Cerebellar cortex (tissue), 1 donor: ENCODE measurements around the gene CACFD1.

Experiments
- DNase-seq: peaks from one replicate; pipeline ENCODE4 v3.0.0-alpha.2; 2015; ENCODE audit warnings: low spot score

The CACFD1 gene

DNA sequence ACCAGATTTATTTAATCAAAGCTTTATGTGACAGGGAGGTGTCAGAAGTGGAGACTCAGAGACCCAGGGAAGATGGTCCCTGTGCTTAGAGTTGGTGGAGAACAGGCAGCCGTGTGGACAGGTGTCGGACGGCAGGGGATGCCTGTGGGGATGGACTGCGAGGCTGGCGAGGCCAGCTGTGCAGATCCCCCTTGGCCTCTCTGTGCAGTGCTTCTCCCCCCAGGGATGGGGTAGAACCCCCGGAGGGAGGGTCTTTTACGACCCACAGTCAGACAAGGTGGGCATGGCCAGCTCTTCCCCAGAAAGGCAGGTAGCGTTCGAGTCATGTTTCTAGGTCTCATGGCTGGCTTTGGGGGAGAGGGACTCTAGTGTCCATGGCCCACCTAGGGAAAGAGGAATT lies 23.8 kb downstream of the CACFD1 start:
- no peak for DNase-seq

DNA sequence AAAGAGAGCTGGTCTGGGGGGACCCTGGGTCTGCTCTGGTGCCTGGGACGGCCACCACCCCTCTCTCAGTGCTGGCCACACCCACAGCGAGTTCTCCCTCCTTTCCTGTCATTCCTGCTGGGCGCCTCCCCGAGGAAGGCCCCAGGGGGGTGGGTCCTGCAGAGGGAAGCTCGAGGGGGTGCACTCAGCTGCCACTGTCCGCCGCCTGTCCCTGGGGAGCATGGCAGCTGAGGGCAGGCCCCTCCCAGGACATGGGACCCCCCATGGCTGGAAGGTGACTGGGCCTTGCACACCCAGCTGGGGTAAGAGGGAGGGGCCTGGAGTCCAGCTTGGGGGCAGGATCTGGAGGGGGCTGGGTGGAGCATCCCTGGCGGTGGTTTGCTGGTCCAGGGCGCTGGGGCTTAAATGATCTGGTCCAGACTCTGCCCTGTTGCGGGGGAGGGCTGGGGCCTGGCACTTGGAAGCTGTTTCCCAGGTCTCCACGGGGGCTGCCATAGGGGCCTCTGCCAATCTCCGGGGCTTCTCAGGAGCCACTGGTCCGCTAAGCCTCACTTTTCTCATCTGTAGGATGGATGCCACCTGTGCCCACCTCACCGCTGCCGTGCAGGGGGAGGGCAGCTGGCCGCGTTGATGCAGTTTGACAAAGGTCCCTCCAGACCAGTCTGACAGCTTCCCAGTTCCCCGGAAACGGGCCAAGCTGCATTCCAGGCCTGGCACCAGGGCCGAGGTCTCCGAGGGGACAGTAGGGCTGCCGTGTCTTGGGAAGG lies 25.1 kb downstream of the CACFD1 start:
- DNase-seq = no peak

DNA sequence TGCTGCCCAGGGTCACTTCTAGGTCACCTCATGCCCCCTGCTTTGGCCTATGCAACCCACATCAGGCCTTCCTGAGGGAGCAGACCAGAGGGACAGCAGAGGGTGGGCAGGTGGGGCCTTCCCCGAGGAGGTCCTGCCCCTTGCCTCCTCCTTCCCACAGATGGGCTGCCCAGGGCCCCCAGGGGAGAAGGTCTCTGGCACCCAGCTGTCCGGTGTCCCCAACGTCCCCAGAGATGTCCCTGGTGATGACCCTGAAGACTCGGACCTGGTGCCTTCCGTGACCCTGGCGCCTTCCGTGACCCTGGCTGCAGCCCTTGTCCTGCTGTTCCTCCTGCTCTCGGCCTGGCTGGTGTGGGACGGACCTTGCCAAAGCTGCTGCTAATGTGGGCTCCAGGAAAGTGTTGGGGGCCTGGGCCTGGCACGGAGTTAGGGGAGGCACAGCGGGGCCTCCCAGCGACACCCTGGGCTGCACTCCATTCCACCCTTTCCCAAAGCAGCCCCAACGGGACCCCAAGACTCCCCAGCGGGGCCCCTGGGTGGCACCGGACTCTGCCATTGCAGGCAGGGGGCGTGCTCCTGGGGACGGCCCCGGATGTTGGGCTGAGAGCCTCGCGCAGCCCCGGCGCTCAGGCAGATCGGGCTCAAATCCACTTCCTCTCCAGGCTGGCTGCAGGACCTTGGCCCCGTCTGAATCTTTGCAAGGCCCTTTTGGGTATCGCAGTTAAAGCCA lies 25.9 kb downstream of the CACFD1 start:
- DNase-seq = no peak

DNA sequence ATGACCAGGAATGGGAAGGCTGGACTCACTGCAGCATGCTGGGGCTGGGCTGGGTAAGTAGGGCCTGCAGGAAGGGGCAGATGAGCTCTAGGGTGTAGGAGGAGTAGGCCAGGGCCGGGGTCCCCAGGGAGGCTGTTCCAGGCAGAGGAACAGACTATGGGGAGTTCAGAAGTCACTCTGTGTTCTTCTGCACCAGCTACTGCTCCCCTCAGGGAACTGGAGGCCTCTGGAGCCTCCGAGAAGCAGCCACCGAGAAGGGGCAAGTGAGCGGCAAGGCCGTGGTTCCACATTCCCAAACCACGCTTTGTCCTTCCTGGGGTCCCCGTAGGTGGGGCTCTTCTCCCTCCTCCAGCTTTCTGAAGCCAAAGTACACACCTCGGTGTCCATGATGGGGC lies 27.6 kb downstream of the CACFD1 start:
- no peak for DNase-seq

DNA sequence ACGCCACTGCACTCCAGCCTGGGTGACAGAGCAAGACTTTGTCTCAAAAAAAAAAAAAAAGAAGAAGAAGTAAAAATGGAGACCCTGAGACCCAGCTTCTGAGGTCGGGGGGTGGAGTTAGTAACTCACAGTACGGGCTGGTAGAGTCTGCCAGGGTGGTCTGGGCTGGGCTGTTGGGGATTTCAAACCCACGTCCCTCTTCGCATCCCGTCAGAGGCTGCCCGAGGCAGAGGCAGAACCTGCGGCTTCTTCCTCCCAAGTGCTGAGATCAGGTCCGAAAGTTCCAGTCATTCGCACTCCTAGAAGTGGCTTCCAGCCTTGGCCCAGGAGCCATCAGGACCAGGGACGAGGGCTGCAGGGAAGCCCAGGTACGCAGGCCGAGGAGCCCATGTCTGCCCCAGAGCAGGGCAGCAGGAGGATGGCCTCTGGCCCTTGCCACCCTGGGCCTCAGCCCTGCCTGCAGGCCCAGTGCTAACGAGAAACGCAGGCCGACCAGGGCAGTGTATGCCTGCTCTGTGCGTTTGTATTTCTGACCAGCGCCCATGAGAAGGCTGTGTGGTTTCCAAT lies 29.0 kb downstream of the CACFD1 start:
- no peak for DNase-seq

DNA sequence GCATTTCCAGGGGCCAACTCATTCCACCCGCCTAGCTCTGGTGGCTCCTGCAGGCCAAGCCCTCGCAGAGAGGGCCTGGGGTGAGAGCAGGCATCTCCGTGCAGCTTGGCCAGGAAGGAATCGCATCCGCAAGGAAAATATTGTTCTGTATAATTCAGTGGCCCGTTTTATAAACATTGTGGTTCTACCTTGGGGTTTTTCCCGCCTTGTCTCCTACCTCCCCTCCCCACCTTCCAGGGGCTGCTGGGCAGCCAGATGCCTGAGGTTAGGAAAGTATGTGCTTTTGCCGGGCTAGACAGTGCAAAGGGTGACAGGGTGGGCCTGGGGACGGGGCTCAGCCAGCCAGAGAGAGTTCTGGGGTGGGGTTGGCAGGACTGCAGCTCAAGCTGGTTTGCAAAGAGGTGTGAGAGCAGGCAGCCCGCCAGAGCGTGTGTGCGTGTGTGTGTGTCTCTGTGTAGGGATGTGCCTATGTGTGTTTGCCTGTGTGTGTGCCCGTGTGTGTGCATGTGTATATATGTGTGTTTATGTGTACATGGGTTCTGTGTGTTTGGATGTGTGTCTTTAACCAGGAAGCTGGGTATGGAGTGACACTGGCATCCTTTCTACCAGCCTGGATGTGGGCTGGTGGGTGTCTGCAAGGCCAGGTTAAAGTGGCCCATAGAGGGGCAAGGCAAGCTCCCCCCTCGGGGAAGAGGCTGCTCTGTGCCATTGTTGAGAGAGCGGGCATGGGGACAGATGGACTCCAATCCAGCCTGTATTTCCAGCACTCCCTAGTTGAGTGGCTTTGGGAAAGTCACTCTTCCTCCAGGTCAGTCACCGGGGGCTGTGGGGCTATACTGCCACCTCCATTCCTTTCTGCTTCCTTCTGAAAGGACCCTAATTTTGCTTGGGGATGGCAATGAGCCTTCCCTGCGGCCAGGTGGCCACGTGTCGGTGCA lies 29.7 kb downstream of the CACFD1 start:
- DNase-seq = no peak

DNA sequence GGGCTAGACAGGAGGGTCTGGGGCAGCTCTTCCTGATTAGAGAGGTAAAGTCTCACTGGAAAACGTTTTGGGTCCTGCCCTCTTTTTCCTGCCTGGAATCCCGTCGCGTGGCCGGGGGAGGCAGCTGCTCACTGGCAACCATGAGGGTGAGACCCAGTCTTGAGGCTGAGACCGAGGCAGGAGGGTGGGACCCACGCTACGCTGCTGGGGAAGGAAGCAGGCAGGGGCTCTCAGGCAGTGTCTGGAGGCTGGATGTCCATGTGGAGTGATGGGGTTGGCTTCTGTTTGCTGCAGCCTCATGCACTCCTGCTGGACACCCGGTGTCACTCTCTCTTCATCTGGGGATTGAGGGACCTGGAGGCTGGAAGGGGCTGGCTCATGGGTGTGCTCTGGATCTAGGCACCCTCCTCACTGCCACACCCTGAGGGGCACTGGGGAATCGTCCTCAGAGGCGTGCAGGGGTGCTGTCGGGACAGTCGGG lies 30.5 kb downstream of the CACFD1 start:
- no peak for DNase-seq

DNA sequence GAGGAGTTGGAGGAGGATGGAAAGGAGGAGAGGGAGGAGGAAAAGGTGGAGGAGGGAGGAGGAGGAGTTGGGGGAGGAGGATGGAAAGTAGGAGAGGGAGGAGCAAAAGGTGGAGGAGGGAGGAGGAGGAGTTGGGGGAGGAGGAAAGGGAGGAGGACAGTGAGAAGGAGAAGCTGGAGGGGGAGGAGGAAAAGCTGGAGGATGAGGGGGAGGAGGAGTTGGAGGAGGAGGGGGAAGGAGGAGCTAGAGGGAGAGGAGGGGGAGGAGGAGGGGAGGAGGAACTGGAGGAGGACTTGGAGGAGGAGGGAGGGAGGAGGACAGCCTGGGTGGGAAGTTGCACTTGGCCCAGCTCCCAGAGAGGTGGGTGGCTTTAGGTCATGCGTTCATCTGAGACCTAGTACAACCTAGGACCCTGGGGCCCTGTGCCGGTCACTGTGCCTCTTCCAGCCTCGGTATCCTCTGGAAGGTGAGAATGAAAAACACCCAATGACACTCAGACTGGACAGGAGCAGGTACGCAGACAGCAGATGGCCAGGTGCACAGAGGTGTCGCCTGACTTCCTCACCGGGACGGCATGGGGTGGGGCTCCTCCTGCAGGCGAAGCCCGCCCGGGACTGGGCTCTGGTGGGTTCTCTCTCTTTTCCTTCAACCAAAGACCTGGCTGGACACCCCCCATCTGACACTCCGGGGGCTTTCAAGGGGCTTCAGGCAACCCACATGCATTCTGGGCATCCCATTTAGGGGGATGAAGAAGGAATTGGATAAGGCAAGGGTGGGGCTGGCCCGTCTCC lies 31.3 kb downstream of the CACFD1 start:
- no peak for DNase-seq

DNA sequence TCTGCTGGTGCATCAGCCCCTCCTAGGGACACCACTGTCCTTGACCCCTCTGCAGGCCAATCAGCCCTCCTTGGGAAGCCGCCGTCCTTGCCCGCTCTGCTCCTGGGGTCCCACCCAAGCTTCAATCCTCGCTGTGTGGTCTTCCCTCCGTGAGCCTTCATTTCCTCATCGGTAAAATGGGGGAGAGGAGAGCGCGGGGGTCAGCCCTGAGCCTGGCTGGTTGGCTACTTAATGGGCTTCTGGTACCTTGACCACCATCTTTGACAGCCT lies 31.8 kb downstream of the CACFD1 start:
- DNase-seq = no peak

DNA sequence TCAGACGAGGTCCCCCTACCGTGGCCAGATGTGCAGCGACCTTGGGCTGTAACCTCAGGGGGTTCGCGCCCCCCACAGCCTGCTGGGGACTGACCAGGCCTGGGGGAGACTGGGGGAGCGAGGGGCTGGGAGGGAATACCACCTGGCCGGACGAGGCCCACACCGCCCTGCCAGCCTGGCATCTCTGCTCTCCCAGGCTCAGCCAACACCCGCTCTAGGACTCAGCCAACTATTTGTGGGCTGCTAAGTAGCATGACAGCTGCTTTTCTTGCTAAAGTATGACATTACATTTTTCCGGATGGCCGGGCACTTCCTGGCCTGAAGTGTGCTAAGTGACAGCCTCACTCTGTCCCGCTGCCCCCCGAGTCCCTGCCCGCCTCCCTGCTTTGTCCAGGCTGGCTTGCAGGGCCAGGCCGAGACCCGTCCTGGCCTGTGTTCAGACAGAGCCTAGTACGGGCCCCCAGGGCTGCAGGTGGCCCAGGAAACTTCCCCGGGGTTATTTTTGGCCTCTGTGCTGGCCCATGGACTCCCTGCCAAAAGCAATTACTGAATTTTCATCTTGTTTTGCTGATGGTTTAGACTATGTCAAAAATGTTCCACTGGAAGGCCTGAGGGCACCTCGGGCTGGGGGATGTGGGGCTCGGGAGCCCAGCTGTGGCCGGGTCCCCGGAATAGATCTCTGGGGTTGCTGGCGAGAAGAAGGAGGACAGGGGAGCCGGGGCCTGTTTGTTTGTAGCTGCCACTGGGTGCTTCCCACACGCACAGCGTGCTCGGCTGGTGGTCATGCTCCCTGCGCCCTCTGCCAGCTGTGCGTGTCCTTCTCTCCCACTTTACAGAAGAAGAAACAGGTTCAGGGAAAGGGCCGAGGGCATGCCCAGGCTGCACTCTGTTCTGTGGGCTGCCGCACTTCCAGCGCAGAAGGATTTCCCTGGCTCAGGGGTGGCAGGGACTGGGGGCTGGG lies 32.6 kb downstream of the CACFD1 start:
- DNase-seq = no peak

DNA sequence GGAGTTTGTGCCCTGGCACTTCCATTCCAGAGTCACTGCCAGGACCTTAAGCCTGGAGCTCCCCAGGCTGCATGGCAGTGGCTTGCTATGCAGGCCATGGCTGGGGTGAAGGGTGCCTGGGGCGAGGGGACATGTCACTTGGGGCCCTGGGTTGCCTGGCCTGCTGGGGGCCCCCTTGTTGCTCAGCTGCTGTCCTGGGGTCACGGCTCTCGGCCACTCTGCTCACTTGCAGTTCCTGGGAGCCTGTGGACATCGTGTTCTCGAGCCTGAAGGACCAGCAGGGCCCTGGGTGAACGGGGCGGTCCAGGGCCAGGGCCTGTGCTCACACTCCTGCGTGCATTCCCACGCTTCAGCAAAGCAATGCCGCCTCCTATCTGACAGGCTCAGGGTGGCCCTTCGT lies 33.6 kb downstream of the CACFD1 start:
- no peak for DNase-seq

DNA sequence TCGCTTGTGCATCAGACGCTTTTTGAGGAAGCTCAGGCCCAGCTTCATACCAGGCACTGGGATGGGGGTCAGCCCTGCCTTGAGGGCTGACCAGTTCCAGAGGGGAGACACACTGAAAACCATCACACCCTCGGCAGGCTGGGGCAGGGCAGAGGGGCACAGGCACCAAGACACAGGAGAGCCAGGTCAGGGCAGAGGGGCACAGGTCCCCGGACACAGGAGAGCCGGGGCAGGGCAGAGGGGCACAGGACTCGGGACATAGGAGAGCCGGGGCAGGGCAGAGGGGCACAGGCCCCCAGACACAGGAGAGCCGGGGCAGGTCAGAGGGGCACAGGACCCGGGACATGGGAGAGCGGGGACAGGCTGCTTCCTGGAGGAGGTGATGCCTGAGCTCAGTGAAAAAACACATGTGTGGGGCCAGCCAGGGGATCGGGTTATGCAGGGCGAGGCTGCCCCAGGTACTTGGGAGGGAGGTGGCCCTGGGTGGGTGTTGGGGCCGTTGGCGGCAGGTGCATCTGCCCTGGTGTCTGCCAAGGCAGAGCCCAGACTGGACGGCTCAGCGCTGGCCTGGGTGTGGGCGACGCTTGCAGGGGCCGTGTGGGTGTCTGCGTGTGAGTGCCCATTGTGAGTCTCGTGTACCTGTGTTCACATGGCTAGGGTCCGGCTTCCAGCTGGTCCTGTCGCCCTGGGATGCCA lies 34.2 kb downstream of the CACFD1 start:
- no peak for DNase-seq

DNA sequence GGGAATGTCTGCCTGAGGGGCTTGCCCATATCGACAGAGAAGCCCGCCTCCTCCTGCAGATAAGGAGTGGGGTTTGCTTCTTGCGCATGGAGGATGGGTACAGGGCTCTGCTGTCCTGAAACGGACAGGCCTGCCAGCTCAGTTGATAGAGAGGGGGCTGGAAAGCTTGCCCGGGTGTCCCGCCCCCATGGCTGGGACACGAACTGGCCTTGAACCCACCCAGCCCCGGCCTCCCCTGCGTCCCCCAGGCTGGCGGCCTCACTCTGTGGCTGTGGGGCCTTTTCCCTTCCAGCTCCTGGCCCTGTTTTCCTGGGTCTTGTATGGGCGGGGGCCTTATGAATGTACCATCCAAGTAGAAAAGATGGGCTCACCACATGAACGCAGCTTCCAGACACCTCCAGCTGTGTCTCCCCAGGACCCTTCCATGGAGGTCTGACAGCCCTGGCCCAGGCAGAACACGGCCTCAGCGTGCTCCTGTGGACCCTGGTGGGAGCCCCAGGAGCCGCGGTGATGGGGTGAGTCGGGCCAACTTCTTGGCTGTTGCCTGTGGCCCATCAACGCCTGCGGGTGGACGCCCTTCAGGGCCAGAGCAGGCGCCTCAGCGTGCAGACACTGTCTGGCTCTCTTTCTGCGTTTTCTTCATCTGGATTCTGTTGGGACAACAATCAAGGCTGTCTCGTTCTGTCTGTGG lies 35.0 kb downstream of the CACFD1 start:
- DNase-seq = no peak

DNA sequence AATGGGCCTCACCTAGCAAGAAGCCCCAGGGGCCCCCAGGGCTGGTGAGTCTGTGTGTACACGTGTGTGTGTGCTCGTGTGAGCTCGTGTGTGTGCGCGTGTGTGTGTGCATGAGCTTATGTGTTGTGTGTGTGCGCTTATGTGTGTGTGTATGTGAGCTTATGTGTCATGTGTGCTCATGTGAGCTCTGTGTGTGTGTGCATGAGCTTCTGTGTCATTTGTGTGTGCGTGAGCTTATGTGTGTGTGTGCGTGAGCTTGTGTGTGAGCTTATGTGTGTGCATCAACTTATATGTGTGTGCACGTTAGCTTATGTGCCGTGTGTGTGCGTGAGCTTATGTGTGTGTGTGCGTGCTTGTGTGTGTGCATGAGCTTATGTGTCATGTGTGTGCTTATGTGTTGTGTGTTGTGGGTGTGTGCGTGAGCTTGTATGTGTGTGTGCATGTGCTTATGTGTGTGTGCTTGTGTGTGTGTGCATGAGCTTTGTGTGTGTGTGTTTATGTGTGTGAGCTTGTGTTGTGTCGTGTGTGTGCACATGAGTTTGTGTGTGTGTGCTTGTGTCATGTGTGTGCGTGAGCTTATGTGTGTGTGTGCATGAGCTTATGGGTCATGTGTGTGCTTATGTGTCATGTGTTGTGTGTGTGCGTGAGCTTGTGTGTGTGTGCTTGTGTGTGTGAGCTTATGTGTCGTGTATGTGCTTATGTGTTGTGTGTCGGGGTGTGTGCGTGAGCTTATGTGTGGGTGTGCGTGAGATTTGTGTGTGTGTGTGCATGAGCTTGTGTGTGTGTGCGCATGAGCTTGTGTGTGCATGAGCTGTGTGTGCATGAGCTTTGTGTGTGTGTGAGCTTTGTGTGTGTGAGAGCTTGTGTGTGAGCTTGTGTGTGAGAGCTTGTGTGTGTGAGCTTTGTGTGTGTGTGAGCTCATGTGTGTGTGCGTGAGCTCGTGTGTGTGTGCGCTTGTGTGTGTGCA lies 35.8 kb downstream of the CACFD1 start:
- no peak for DNase-seq

DNA sequence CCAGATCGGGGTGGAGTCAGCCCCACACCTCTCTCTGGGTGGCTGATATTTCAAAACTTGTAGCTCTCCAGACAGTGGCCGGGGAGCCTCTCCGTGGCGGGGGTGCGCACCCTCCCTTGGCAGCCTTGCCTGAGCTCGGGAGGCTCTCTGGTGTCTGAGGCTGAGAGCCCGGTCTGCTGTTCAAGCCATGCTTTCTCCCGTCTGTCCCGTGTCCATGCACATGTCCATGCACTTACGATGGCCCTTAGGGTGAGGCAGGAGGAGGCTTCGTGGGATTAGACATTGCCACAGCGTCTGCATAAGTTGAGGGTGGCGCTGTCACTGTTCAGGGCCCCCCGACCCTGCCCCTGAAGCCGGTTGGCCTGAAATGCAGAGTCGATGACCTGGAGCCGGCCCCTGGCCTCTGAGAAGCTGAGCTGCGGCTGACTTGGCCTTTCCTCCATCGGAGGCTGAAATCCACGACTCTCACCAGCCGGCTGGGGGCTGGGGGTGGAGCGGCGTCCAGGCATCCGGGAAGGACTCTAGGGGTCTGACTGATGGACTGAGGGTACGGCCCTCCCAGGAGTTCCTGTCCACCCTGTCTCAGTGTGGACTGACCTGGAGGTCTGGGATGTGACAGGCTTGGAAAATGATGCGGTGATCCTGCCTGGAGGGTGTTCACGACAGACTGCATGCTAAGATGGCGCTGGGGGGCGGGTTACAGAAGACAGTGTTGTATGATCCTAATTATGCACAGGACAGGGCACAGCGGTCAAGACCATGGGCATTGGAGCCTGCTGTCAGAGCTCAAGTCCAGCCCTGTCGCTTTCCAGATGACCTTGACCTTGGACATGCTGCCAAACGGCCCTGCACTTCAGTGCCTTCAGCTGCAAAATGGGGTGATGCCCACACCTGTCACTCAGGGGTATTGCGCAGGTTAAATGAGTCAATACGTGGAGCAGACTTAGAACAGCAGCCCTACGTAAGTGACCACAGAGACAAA lies 37.4 kb downstream of the CACFD1 start:
- no peak for DNase-seq

DNA sequence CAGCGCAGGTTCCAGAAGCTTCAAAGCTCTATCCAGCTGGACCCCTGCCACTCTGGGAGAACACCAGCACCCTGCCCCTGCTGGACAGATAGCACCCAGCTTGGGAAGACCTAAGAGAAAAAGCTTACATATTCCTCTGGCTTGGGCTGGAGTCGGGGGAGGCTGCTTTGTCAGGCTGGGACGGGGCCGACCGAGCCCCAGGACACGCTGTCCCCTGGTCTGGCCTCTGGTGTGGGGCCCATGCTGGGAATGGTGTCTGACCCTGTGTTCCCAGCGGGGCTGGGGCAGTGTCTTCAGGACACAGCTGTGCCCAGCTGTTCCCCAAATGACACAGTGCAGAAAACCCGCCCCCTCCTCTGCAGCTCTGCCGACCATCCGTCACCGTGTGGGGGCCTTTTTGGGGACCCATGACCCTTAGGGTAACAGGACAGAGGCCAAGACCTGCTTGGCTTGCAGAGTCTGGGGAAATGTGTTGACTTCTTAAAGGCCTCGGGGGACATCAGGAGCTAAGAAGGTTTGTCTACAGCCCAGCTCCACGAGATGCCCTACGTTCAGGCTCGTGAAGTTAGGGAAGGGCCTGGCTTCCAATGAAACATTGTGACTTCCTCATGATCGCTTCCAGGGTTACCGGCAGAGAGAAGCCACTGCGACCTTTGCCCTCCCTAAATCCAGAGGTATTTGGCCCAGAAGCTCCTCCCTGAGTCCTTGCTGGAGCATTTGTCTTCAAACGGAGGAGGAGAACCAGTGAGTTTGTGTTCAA lies 39.5 kb downstream of the CACFD1 start:
- no peak for DNase-seq
